K562 (cell line): ENCODE results near the gene DOLPP1. TPM values are rescaled to one million over a fixed set of nuclear protein-coding genes. Genes with fewer than 3 reads are reported as not detected.

ENCODE experiments used
- CBX1 ChIP-seq: sonication (generic); IDR thresholded peaks from 2 replicates; pipeline ENCODE4 v1.6.1; 2016; ENCODE audit warnings: antibody characterized with exemption, low read depth, mild to moderate bottlenecking
- KLF13 ChIP-seq: fragments of 450-650 bp; IDR thresholded peaks from 2 replicates; pipeline ENCODE4 v1.6.1; 2016; ENCODE audit warnings: missing genetic modification characterization, low read depth, mild to moderate bottlenecking, missing compliant biosample characterization, moderate library complexity, borderline replicate concordance
- MCM2 ChIP-seq: fragments of 450-650 bp; IDR thresholded peaks from 2 replicates; pipeline ENCODE4 v1.6.1; 2017; ENCODE audit warnings: low read depth, mild to moderate bottlenecking
- MYBL2 ChIP-seq, 2 experiments: fragments of 450-650 bp in 1 of 2; sonication (generic) in 1 of 2; formaldehyde crosslinking in 1 of 2; IDR thresholded peaks; 2 replicates each; pipeline versions ENCODE4 v1.6.1 to v1.8.1; 2017 to 2022; ENCODE audit warnings: borderline replicate concordance in 1 of 2, inconsistent platforms in 1 of 2, low read depth in 1 of 2, mild to moderate bottlenecking in 1 of 2, missing genetic modification reagents in 1 of 2, moderate library complexity in 1 of 2
- PCBP1 ChIP-seq: fragments of 200-400 bp; formaldehyde crosslinking; IDR thresholded peaks from 2 replicates; pipeline ENCODE4 v1.6.1; 2018; ENCODE audit warnings: mild to moderate bottlenecking, low read depth, low read length; ENCODE audit not compliant: poor library complexity, severe bottlenecking
- PHF20 ChIP-seq: fragments of 450-650 bp; IDR thresholded peaks from 2 replicates; pipeline ENCODE4 v1.6.1; 2018; ENCODE audit not compliant: partially characterized antibody
- RBM34 ChIP-seq: fragments of 200-400 bp; formaldehyde crosslinking; IDR thresholded peaks from 2 replicates; pipeline ENCODE4 v1.6.1; 2018; ENCODE audit warnings: low read length, borderline replicate concordance; ENCODE audit not compliant: insufficient read depth
- SMARCE1 ChIP-seq: fragments of 450-650 bp; IDR thresholded peaks from 2 replicates; pipeline ENCODE4 v1.7.1; 2016; ENCODE audit warnings: mild to moderate bottlenecking
- TARDBP ChIP-seq: fragments of 450-650 bp; IDR thresholded peaks from 2 replicates; pipeline ENCODE4 v1.6.1; 2016
- polyA plus RNA-seq, 8 experiments: library from polyadenylated mRNA; depleted of rRNA in 4 of 8; stranded (reverse) in 5 of 8; unstranded in 3 of 8; fragments of >200 nt; fragmentation: Nextera tagmentation in 2 of 8; fragmentation: Illumina TruSeq in 1 of 8; extraction: Ambion mirVana in 2 of 8; extraction: Trizol in 1 of 8; gene quantifications; 2 replicates each; pipeline versions ENCODE4 v1.2.1 to v1.2.3, GENCODE V29; 2011 to 2014; ENCODE audit warnings: inconsistent platforms in 1 of 8, missing spikeins in 1 of 8
- total RNA-seq, 7 experiments: library from RNA; depleted of rRNA in 6 of 7; stranded (reverse); fragments of >200 nt in 6 of 7; fragmentation: Illumina TruSeq in 2 of 7; extraction: Trizol in 2 of 7; gene quantifications; 2 replicates each; pipeline versions ENCODE4 v1.2.1 to v1.2.3, GENCODE V29; 2011 to 2021; ENCODE audit warnings: low replicate concordance in 1 of 7
- TF ChIP-seq, protein P1 (sequence below): sonication (generic); formaldehyde crosslinking; IDR thresholded peaks from 2 replicates; pipeline ENCODE4 v1.8.0; 2022; ENCODE audit warnings: mild to moderate bottlenecking, missing genetic modification reagents
- TF ChIP-seq, protein P2 (sequence below): sonication (generic); formaldehyde crosslinking; IDR thresholded peaks from 2 replicates; pipeline ENCODE4 v1.8.1; 2023; ENCODE audit warnings: missing genetic modification reagents, mild to moderate bottlenecking, borderline replicate concordance
- TF ChIP-seq, protein P3 (sequence below): fragments of 450-650 bp; IDR thresholded peaks from 2 replicates; pipeline ENCODE4 v1.6.1; 2016; ENCODE audit warnings: antibody characterized with exemption

Gene DOLPP1
- total and polyA plus RNA-seq, 9 of the 15 experiments (the other 6 are each of a cell fraction or from before 2014, with no cell fraction given): 3.0 to 39.8 (median 30.5) TPM

DNA sequence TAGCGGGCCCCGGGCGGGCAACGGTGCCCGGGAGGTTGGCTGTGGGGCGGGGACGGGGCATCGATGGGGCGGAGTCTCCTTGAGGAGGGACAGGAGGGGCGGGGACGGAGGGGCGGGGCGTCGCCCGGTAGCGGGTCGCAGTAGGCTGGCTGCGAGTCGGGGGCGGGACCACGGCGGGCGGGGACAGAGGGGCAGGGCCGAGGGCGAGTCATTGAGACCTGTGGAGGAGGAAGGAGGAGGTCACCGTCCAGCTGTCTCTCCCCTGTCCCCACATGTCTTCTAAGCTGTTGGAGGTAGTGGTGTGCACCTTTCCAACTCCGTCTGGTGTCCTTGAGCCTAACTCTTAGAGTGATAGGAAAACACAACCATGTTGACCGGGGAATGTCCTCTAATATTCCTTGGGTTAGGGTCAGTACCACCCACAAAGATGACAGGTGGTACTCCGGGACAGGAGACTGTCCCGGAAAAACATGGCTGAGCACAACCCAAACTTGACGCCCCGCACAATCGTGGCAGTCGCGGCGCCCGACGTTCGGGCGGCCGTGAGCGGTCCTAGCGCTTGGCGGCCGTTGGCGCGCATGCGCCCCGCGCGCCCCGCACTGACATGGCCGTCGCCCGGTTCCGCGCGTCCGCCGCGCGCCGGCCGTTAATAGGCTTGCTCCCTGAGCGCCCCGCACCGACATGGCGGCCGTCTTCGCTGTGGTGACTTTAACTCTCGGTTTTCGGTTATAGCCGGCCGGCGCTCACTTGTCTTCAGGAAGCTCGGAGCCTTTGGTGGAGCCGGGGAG lies 30.0 kb downstream of the DOLPP1 start, which contains the start of the genes CRAT and PTPA (continued):
- TF ChIP-seq KLF13 (tag) (peak; percentile 45; the same call in 1 of the 2 replicates), MYBL2 (IDR thresholded peaks at IDR 0.05; ENCODE audit: low read depth) (no peak), MYBL2 (CRISPR knock-in tag; IDR thresholded peaks at IDR 0.05; ENCODE audit: borderline replicate concordance) (no peak), MCM2 (no peak), RBM34 (no peak), CBX1 (peak; percentile 67; the same call in 1 of the 2 replicates), SMARCE1 (peak; percentile 58; the same call in 1 of the 2 replicates), PHF20 (peak; percentile 28), TARDBP (0 out of 2 replicates have a peak, but pooled peaks have one; percentile 49), PCBP1 (no peak)
- TF ChIP-seq, protein P1, sequence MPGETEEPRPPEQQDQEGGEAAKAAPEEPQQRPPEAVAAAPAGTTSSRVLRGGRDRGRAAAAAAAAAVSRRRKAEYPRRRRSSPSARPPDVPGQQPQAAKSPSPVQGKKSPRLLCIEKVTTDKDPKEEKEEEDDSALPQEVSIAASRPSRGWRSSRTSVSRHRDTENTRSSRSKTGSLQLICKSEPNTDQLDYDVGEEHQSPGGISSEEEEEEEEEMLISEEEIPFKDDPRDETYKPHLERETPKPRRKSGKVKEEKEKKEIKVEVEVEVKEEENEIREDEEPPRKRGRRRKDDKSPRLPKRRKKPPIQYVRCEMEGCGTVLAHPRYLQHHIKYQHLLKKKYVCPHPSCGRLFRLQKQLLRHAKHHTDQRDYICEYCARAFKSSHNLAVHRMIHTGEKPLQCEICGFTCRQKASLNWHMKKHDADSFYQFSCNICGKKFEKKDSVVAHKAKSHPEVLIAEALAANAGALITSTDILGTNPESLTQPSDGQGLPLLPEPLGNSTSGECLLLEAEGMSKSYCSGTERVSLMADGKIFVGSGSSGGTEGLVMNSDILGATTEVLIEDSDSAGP: no peak
- TF ChIP-seq, protein P2, sequence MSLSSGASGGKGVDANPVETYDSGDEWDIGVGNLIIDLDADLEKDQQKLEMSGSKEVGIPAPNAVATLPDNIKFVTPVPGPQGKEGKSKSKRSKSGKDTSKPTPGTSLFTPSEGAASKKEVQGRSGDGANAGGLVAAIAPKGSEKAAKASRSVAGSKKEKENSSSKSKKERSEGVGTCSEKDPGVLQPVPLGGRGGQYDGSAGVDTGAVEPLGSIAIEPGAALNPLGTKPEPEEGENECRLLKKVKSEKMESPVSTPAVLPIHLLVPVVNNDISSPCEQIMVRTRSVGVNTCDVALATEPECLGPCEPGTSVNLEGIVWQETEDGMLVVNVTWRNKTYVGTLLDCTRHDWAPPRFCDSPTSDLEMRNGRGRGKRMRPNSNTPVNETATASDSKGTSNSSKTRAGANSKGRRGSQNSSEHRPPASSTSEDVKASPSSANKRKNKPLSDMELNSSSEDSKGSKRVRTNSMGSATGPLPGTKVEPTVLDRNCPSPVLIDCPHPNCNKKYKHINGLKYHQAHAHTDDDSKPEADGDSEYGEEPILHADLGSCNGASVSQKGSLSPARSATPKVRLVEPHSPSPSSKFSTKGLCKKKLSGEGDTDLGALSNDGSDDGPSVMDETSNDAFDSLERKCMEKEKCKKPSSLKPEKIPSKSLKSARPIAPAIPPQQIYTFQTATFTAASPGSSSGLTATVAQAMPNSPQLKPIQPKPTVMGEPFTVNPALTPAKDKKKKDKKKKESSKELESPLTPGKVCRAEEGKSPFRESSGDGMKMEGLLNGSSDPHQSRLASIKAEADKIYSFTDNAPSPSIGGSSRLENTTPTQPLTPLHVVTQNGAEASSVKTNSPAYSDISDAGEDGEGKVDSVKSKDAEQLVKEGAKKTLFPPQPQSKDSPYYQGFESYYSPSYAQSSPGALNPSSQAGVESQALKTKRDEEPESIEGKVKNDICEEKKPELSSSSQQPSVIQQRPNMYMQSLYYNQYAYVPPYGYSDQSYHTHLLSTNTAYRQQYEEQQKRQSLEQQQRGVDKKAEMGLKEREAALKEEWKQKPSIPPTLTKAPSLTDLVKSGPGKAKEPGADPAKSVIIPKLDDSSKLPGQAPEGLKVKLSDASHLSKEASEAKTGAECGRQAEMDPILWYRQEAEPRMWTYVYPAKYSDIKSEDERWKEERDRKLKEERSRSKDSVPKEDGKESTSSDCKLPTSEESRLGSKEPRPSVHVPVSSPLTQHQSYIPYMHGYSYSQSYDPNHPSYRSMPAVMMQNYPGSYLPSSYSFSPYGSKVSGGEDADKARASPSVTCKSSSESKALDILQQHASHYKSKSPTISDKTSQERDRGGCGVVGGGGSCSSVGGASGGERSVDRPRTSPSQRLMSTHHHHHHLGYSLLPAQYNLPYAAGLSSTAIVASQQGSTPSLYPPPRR (CRISPR knock-in tag): no peak
- TF ChIP-seq, protein P3, sequence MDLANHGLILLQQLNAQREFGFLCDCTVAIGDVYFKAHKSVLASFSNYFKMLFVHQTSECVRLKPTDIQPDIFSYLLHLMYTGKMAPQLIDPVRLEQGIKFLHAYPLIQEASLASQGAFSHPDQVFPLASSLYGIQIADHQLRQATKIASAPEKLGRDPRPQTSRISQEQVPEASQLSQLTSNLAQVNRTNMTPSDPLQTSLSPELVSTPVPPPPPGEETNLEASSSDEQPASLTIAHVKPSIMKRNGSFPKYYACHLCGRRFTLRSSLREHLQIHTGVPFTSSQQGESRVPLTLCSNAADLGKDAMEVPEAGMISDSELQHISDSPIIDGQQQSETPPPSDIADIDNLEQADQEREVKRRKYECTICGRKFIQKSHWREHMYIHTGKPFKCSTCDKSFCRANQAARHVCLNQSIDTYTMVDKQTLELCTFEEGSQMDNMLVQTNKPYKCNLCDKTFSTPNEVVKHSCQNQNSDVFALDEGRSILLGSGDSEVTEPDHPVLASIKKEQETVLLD: no peak
